MM.1S (cell line): ENCODE measurements around the gene SLC6A7.

ENCODE experiments used
- EZH2 ChIP-seq: fragments of 300-600 bp; sonication (generic); optimal IDR thresholded peaks from 2 replicates; pipeline ENCODE3; 2017; ENCODE audit warnings: low read depth, mild to moderate bottlenecking, antibody characterized with exemption, low read length, mixed read lengths
- EZH2phosphoT487 ChIP-seq: fragments of 300-600 bp; sonication (generic); IDR thresholded peaks from 2 replicates; pipeline ENCODE4 v1.6.1; 2018; ENCODE audit warnings: antibody characterized with exemption, low read length
- TF ChIP-seq, protein P1 (sequence below): fragments of 300-600 bp; sonication (generic); IDR thresholded peaks from 2 replicates; pipeline ENCODE4 v1.5.1; 2016; ENCODE audit warnings: antibody characterized with exemption, low read length, mixed read lengths

DNA sequence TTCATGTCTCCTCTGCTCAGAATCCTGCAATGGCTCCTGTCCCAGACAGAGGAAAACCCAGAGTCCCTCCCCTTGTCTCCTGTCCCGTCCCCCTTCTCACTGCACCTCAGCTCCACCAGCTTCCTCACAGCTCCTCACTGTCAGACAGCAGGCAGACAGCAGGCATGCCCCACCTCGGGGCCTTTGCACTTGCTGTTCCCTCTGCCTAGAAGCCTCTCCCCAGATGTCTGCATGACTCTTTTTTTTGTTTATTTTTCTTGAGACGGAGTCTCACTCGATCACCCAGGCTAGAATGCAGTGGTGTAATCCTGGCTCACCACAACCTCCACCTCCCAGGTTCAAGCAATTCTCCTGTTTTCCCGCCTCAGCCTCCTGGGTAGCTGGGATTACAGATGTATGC is 8.8 kb upstream of the SLC6A7 start:
- TF ChIP-seq, protein P1, sequence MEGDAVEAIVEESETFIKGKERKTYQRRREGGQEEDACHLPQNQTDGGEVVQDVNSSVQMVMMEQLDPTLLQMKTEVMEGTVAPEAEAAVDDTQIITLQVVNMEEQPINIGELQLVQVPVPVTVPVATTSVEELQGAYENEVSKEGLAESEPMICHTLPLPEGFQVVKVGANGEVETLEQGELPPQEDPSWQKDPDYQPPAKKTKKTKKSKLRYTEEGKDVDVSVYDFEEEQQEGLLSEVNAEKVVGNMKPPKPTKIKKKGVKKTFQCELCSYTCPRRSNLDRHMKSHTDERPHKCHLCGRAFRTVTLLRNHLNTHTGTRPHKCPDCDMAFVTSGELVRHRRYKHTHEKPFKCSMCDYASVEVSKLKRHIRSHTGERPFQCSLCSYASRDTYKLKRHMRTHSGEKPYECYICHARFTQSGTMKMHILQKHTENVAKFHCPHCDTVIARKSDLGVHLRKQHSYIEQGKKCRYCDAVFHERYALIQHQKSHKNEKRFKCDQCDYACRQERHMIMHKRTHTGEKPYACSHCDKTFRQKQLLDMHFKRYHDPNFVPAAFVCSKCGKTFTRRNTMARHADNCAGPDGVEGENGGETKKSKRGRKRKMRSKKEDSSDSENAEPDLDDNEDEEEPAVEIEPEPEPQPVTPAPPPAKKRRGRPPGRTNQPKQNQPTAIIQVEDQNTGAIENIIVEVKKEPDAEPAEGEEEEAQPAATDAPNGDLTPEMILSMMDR: no peak
- TF ChIP-seq EZH2phosphoT487: no peak
- TF ChIP-seq EZH2: no peak
